B cell (primary cell): ENCODE data around the gene ATP11C.
"Not testable (repeated sequence)": the region's sequence is repeated elsewhere in the genome, so short reads cannot be mapped to it uniquely, and the experiment has no call there.

ENCODE experiments used
- CTCF ChIP-seq: fragments of 200-600 bp; IDR thresholded peaks from one replicate; pipeline ENCODE4 v1.8.0; 2022; ENCODE audit warnings: antibody characterized with exemption, mild to moderate bottlenecking
- EZH2 ChIP-seq: IDR thresholded peaks from 2 replicates; pipeline ENCODE4 v1.6.1; 2012; ENCODE audit warnings: borderline replicate concordance, low read depth, mild to moderate bottlenecking, moderate library complexity, low read length; ENCODE audit not compliant: insufficient read depth, poor library complexity, severe bottlenecking

GRCh38 chrX:139856826-139857225 lies 76.0 kb downstream of the ATP11C start:
- not testable (repeated sequence) for TF ChIP-seq CTCF, EZH2
